Progenitor cell of endocrine pancreas (in vitro differentiated cells): ENCODE results near the gene HECTD3. TPM values are rescaled to one million over a fixed set of nuclear protein-coding genes. Genes with fewer than 3 reads are reported as not detected.

Experiments
- DNase-seq: peaks from one replicate; pipeline ENCODE4 v3.0.0; 2021; ENCODE audit warnings: low spot score; ENCODE audit not compliant: unreplicated experiment
- H3K27ac Mint-ChIP-seq: 2 replicates; pipeline ENCODE4 v1.8.0; 2021; ENCODE audit warnings: mild to moderate bottlenecking, moderate library complexity, mixed read lengths
- H3K27me3 Mint-ChIP-seq: 2 replicates; pipeline ENCODE4 v1.8.0; 2021; ENCODE audit warnings: mixed read lengths
- H3K36me3 Mint-ChIP-seq: 2 replicates; pipeline ENCODE4 v1.8.0; 2022; ENCODE audit warnings: mixed read lengths; ENCODE audit not compliant: insufficient read depth
- H3K4me1 Mint-ChIP-seq: 2 replicates; pipeline ENCODE4 v1.8.0; 2021; ENCODE audit warnings: low read depth, mixed read lengths
- H3K4me3 Mint-ChIP-seq: 2 replicates; pipeline ENCODE4 v1.8.0; 2021; ENCODE audit warnings: low read depth, mild to moderate bottlenecking, moderate library complexity, mixed read lengths
- H3K9me3 Mint-ChIP-seq: 2 replicates; pipeline ENCODE4 v1.8.0; 2021; ENCODE audit warnings: low read depth, mixed read lengths
- CTCF ChIP-seq: fragments of 200-600 bp; sonication (generic); IDR thresholded peaks from one replicate; pipeline ENCODE4 v1.5.0; 2021; ENCODE audit warnings: antibody characterized with exemption, mild to moderate bottlenecking; ENCODE audit not compliant: unreplicated experiment
- total RNA-seq: library from RNA; stranded (reverse); gene quantifications from 2 replicates; pipeline ENCODE4 v1.2.1, GENCODE V29; 2021

Gene HECTD3
- total RNA-seq, 1 donor from 2014 or later = 44.2 TPM

- peaks cover 3% of the 10 kb centered on the region for H3K9me3 Mint-ChIP-seq
- DNase-seq = no peak
- no peak overlapping the region for H3K27ac Mint-ChIP-seq
- peaks cover 1% of the 10 kb centered on the region for H3K36me3 Mint-ChIP-seq
- H3K27me3 Mint-ChIP-seq = no peaks in the 10 kb centered on the region
- peaks cover 2% of the 10 kb centered on the region for H3K4me1 Mint-ChIP-seq
- no peak for TF ChIP-seq CTCF
- no peak overlapping the region for H3K4me3 Mint-ChIP-seq
These were observed 12.5 kb upstream of the HECTD3 start for GRCh38 chr1:45023663-45024062.

- Mint-ChIP-seq H3K4me3 (no peak overlapping the region), H3K27me3 (no peaks in the 10 kb centered on the region), H3K36me3 (peaks cover 4% of the 10 kb centered on the region), H3K4me1 (peaks cover 6% of the 10 kb centered on the region), H3K9me3 (peaks cover under 1% of the 10 kb centered on the region), H3K27ac (peak overlapping the region; percentile 43)
- peak; percentile 79 for TF ChIP-seq CTCF
- DNase-seq = peak; percentile 36
These were observed 7.6 kb upstream of the HECTD3 start for GRCh38 chr1:45018599-45019230.

GRCh38 chr1:45016767-45017166, 5.6 kb upstream of the HECTD3 start:
- no peak overlapping the region for H3K27ac Mint-ChIP-seq
- peaks cover 13% of the 10 kb centered on the region for H3K4me1 Mint-ChIP-seq
- DNase-seq = no peak
- TF ChIP-seq CTCF = no peak
- H3K36me3 Mint-ChIP-seq = peaks cover 4% of the 10 kb centered on the region
- no peaks in the 10 kb centered on the region for H3K9me3 Mint-ChIP-seq
- H3K27me3 Mint-ChIP-seq = no peaks in the 10 kb centered on the region
- no peak overlapping the region for H3K4me3 Mint-ChIP-seq

- no peak for DNase-seq
- Mint-ChIP-seq H3K27ac (no peak overlapping the region), H3K27me3 (no peaks in the 10 kb centered on the region), H3K4me3 (no peak overlapping the region), H3K36me3 (peaks cover 4% of the 10 kb centered on the region), H3K4me1 (peaks cover 19% of the 10 kb centered on the region), H3K9me3 (no peaks in the 10 kb centered on the region)
- TF ChIP-seq CTCF = no peak
These were observed 5.1 kb upstream of the HECTD3 start for GRCh38 chr1:45016090-45016697.

GRCh38 chr1:45015683-45016082, 4.6 kb upstream of the HECTD3 start:
- no peak overlapping the region for H3K4me3 Mint-ChIP-seq
- no peak for TF ChIP-seq CTCF
- peak overlapping the region; percentile 14 for H3K27ac Mint-ChIP-seq
- peaks cover 4% of the 10 kb centered on the region for H3K36me3 Mint-ChIP-seq
- no peaks in the 10 kb centered on the region for H3K9me3 Mint-ChIP-seq
- no peaks in the 10 kb centered on the region for H3K27me3 Mint-ChIP-seq
- peaks cover 19% of the 10 kb centered on the region for H3K4me1 Mint-ChIP-seq
- DNase-seq = no peak
